HepG2 (cell line): ENCODE measurements around the gene SLC9A5. TPM values are rescaled to one million over a fixed set of nuclear protein-coding genes. Genes with fewer than 3 reads are reported as not detected.

Experiments used
- HNF1B ChIP-seq: sonication (generic); formaldehyde crosslinking; IDR thresholded peaks from 2 replicates; pipeline ENCODE4 v1.5.1; 2020; ENCODE audit warnings: mild to moderate bottlenecking, moderate library complexity, missing genetic modification reagents
- HNF4G ChIP-seq, 2 experiments: sonication (generic) in 1 of 2; formaldehyde crosslinking in 1 of 2; IDR thresholded peaks; 2 replicates each; pipeline versions ENCODE4 v1.4.0 to v1.6.1; 2011 to 2020; ENCODE audit warnings: borderline replicate concordance in 2 of 2, low read depth in 2 of 2, mild to moderate bottlenecking in 2 of 2, low read length in 1 of 2, missing genetic modification reagents in 1 of 2, moderate library complexity in 1 of 2
- KDM1A ChIP-seq: IDR thresholded peaks from 2 replicates; pipeline ENCODE4 v1.6.1; 2016; ENCODE audit warnings: missing compliant biosample characterization
- KLF13 ChIP-seq: sonication (generic); formaldehyde crosslinking; IDR thresholded peaks from 2 replicates; pipeline ENCODE4 v1.4.0; 2020; ENCODE audit warnings: mild to moderate bottlenecking, missing genetic modification reagents
- SAFB2 ChIP-seq: sonication (generic); formaldehyde crosslinking; IDR thresholded peaks from 2 replicates; pipeline ENCODE4 v1.5.1; 2020; ENCODE audit warnings: missing genetic modification reagents, low read depth, mild to moderate bottlenecking, borderline replicate concordance
- XRCC5 ChIP-seq: fragments of 200-400 bp; formaldehyde crosslinking; optimal IDR thresholded peaks from 2 replicates; pipeline ENCODE3; 2017; ENCODE audit warnings: mild to moderate bottlenecking, low read length
- ZBTB10 ChIP-seq: sonication (generic); formaldehyde crosslinking; IDR thresholded peaks from 2 replicates; pipeline ENCODE4 v1.4.0; 2020; ENCODE audit warnings: missing genetic modification reagents, borderline replicate concordance
- ZBTB7B ChIP-seq: sonication (generic); formaldehyde crosslinking; IDR thresholded peaks from 2 replicates; pipeline ENCODE4 v1.4.0; 2020; ENCODE audit warnings: missing genetic modification reagents
- ZFP37 ChIP-seq: sonication (generic); formaldehyde crosslinking; IDR thresholded peaks from 2 replicates; pipeline ENCODE4 v1.4.0; 2020; ENCODE audit warnings: missing genetic modification reagents, borderline replicate concordance
- ZNF280D ChIP-seq: sonication (generic); formaldehyde crosslinking; IDR thresholded peaks from 2 replicates; pipeline ENCODE4 v1.5.1; 2020; ENCODE audit warnings: mild to moderate bottlenecking, missing genetic modification reagents
- ZNF513 ChIP-seq: sonication (generic); formaldehyde crosslinking; conservative IDR thresholded peaks from 2 replicates; pipeline ENCODE4 v1.5.0; 2020; ENCODE audit warnings: missing genetic modification reagents
- ZNF547 ChIP-seq: sonication (generic); formaldehyde crosslinking; IDR thresholded peaks from 2 replicates; pipeline ENCODE4 v1.5.1; 2020; ENCODE audit warnings: mild to moderate bottlenecking, missing genetic modification reagents
- ZNF567 ChIP-seq: sonication (generic); formaldehyde crosslinking; IDR thresholded peaks from 2 replicates; pipeline ENCODE4 v1.8.1; 2023; ENCODE audit warnings: mild to moderate bottlenecking, missing genetic modification reagents, borderline replicate concordance
- ZNF598 ChIP-seq: sonication (generic); formaldehyde crosslinking; IDR thresholded peaks from 2 replicates; pipeline ENCODE4 v1.5.1; 2020; ENCODE audit warnings: mild to moderate bottlenecking, missing genetic modification reagents, borderline replicate concordance
- ZNF639 ChIP-seq: conservative IDR thresholded peaks from 2 replicates; pipeline ENCODE4 v1.6.1; 2018; ENCODE audit warnings: missing genetic modification reagents
- ZSCAN20 ChIP-seq: sonication (generic); formaldehyde crosslinking; IDR thresholded peaks from 2 replicates; pipeline ENCODE4 v1.4.0; 2020; ENCODE audit warnings: missing genetic modification reagents, mild to moderate bottlenecking, borderline replicate concordance
- polyA plus RNA-seq, 8 experiments: library from polyadenylated mRNA; depleted of rRNA in 3 of 8; stranded (reverse) in 7 of 8; unstranded in 1 of 8; fragments of >200 nt; fragmentation: Illumina TruSeq in 4 of 8; extraction: Trizol in 4 of 8; gene quantifications; 2 replicates each; pipeline versions ENCODE4 v1.2.1 to v1.2.3, GENCODE V29; 2011 to 2016; ENCODE audit warnings: low read depth in 4 of 8, missing spikeins in 1 of 8, mixed read lengths in 1 of 8; ENCODE audit not compliant: insufficient read depth in 1 of 8
- total RNA-seq, 5 experiments: library from RNA; depleted of rRNA; stranded (reverse); fragments of >200 nt; fragmentation: Illumina TruSeq; extraction: Trizol; gene quantifications; 2 replicates each; pipeline ENCODE4 v1.2.3, GENCODE V29; 2016; ENCODE audit warnings: low read depth in 1 of 5

The SLC9A5 gene
- total and polyA plus RNA-seq, 2 of the 13 experiments (the other 11 are each of a cell fraction or from before 2014, with no cell fraction given), result 0.58 to 1.4 TPM

- TF ChIP-seq ZBTB10 (CRISPR knock-in tag) (no peak; the same call in 1 of the 2 replicates), ZSCAN20 (CRISPR knock-in tag) (no peak), ZNF598 (CRISPR knock-in tag) (peak; percentile 54; the same call in 1 of the 2 replicates), KLF13 (CRISPR knock-in tag) (no peak), ZNF547 (CRISPR knock-in tag) (peak; percentile 90), ZNF280D (0 out of 2 replicates have a peak, but pooled peaks have one; percentile 34), ZFP37 (no peak), ZBTB7B (CRISPR knock-in tag) (peak; percentile 59; the same call in 1 of the 2 replicates), ZNF513 (CRISPR knock-in tag) (no peak), SAFB2 (CRISPR knock-in tag) (no peak), XRCC5 (no peak), ZNF639 (CRISPR knock-in tag) (peak; percentile 79), HNF1B (CRISPR knock-in tag) (peak; percentile 75), ZNF567 (no peak), KDM1A (no peak), HNF4G (IDR thresholded peaks at IDR 0.05; ENCODE audit: borderline replicate concordance, low read depth, low read length) (no peak), HNF4G (CRISPR knock-in tag; IDR thresholded peaks at IDR 0.05; ENCODE audit: borderline replicate concordance, low read depth) (no peak)
Observed at GRCh38 chr16:67247192-67248072, 1.3 kb upstream of the SLC9A5 start, which contains the start of gene FHOD1 (continued).
